Measurements from ENCODE around the gene TGFB2.

TGFB2 gene

GRCh38 chr1:218493986-218494385, 148.8 kb downstream of the TGFB2 start:
- H3K27ac ChIP-seq: no peak overlapping the region
- no peak for TF ChIP-seq CTCF (conservative IDR thresholded peaks at IDR 0.05)

Data from VCaP (cell line).